ENCODE data around the gene ZNF350.

Gene ZNF350

DNA sequence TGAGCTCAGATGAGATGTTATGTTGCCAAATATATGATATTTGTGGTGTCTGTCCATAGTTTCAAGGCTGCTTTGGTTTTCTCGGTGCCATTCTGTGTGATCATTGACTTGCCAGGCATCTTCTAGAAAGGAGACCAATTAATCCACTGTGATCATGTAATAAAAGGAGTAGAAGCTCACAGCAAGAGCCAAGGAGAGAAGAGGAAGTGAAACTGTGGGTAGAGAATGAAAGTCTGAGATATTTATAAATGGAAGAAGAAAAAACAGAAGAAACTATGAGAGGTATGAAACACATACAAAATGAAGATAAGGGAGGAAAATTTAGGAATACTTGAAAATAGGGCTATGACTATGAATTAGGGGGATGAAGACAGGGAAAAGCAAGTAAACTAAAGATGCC, 70.5 kb downstream of the ZNF350 start:
- H3K4me3 ChIP-seq (replicated peaks; ENCODE audit: low read depth, low read length) = no peak overlapping the region
- TF ChIP-seq, protein P1, sequence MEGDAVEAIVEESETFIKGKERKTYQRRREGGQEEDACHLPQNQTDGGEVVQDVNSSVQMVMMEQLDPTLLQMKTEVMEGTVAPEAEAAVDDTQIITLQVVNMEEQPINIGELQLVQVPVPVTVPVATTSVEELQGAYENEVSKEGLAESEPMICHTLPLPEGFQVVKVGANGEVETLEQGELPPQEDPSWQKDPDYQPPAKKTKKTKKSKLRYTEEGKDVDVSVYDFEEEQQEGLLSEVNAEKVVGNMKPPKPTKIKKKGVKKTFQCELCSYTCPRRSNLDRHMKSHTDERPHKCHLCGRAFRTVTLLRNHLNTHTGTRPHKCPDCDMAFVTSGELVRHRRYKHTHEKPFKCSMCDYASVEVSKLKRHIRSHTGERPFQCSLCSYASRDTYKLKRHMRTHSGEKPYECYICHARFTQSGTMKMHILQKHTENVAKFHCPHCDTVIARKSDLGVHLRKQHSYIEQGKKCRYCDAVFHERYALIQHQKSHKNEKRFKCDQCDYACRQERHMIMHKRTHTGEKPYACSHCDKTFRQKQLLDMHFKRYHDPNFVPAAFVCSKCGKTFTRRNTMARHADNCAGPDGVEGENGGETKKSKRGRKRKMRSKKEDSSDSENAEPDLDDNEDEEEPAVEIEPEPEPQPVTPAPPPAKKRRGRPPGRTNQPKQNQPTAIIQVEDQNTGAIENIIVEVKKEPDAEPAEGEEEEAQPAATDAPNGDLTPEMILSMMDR (IDR thresholded peaks at IDR 0.05; ENCODE audit: low read length, missing control alignments) = no peak
- DNase-seq (ENCODE audit: low read depth) = no peak

DNA sequence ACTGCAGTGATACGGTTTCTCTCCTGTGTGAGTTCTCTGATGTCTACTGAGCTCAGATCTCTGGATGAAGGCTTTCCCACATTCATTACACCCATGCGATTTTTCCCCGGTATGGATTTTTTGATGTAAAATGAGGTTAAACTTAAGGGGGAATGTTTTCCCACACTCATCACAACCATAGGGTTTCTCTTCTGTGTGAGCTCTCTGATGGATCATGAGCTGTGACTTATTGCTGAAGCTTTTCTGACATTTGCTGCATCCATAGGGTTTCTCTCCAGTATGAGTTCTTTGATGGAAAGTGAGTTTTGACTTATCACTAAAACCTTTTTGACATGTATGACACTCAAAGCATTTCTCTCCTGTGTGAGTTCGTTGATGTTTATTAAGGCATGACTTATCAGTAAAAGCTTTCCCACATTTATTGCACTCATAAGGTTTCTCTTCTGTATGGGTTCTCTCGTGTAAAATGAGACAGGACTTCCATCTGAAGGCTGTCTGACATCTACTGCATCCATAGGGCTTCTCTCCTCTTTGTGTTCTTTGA, 71.2 kb downstream of the ZNF350 start:
- DNase-seq (ENCODE audit: low read depth) = no peak
- no peak overlapping the region for H3K4me3 ChIP-seq (replicated peaks; ENCODE audit: low read depth, low read length)
- TF ChIP-seq, protein P1 (IDR thresholded peaks at IDR 0.05; ENCODE audit: low read length, missing control alignments) = no peak
